B cell (primary cell): ENCODE measurements around the gene LRRC31. TPM values are rescaled to one million over a fixed set of nuclear protein-coding genes. Genes with fewer than 3 reads are reported as not detected.

ENCODE experiments used
- ATAC-seq: fragments of 200-7000 bp; cut with Tn5 transposase; one replicate; pipeline ENCODE4 v1.10.0; 2021; ENCODE audit warnings: low read depth, mild to moderate bottlenecking, moderate number of reproducible peaks, moderate library complexity
- CTCF ChIA-PET: fragments of 350-600 bp; sonication (Branson Sonifier 250); formaldehyde crosslinking; loops from one replicate; lab custom pipeline; 2021; ENCODE audit warnings: antibody characterized with exemption, inconsistent platforms; lab: Charles Lee
- POLR2A ChIA-PET: fragments of 350-600 bp; sonication (Branson Sonifier 250); formaldehyde crosslinking; loops from one replicate; lab custom pipeline; 2021; ENCODE audit warnings: antibody characterized with exemption; lab: Charles Lee
- DNase-seq: peaks from one replicate; pipeline ENCODE4 v3.0.0; 2013
- H2AFZ ChIP-seq: 2 replicates; pipeline ENCODE4 v1.6.1; 2012; ENCODE audit warnings: mild to moderate bottlenecking, low read depth, low read length; ENCODE audit not compliant: insufficient read depth, poor library complexity, severe bottlenecking
- H3K27ac ChIP-seq, 2 donors: 1 replicate in 1 of 2; 2 replicates in 1 of 2; pipeline ENCODE4 v1.5.1; 2012 to 2013; ENCODE audit warnings: low read length in 2 of 2, mild to moderate bottlenecking in 2 of 2, moderate library complexity in 1 of 2
- H3K27me3 ChIP-seq, 4 experiments: fragments of 200-600 bp in 1 of 4; sonication (generic) in 1 of 4; replicated peaks in 1 of 4; 1 replicate in 2 of 4; 2 replicates in 2 of 4; pipeline versions ENCODE4 v1.6.1 to v1.7.0; 2013 to 2016; ENCODE audit warnings: low read length in 3 of 4, mild to moderate bottlenecking in 2 of 4, mixed read lengths in 1 of 4, moderate library complexity in 1 of 4; ENCODE audit not compliant: insufficient read depth in 4 of 4, control insufficient read depth in 3 of 4; ENCODE audit errors: control extremely low read depth in 1 of 4
- H3K36me3 ChIP-seq, 2 experiments: replicated peaks in 1 of 2; 1 replicate in 1 of 2; 2 replicates in 1 of 2; pipeline versions ENCODE4 v1.6.1 to v1.7.1; 2013; ENCODE audit warnings: low read length in 1 of 2; ENCODE audit not compliant: insufficient read depth in 2 of 2, control insufficient read depth in 1 of 2; ENCODE audit errors: control extremely low read depth in 1 of 2, extremely low read depth in 1 of 2
- H3K4me1 ChIP-seq, 2 donors: fragments of 200-600 bp in 1 of 2; sonication (generic) in 1 of 2; 1 replicate in 1 of 2; 2 replicates in 1 of 2; pipeline versions ENCODE4 v1.5.1 to v1.6.1; 2013 to 2017; ENCODE audit warnings: low read length in 2 of 2; ENCODE audit not compliant: control insufficient read depth in 2 of 2, insufficient read depth in 2 of 2
- H3K4me2 ChIP-seq: replicated peaks from 2 replicates; pipeline ENCODE3; 2012; ENCODE audit warnings: mild to moderate bottlenecking, low read depth, low read length; ENCODE audit not compliant: poor library complexity, severe bottlenecking
- H3K4me3 ChIP-seq, 5 experiments: fragments of 200-600 bp in 1 of 5; sonication (generic) in 1 of 5; 1 replicate in 3 of 5; 2 replicates in 2 of 5; pipeline versions ENCODE4 v1.5.1 to v1.7.0; 2011 to 2016; ENCODE audit warnings: low read length in 4 of 5, mild to moderate bottlenecking in 4 of 5, low read depth in 2 of 5, control low read depth in 1 of 5, moderate library complexity in 1 of 5; ENCODE audit not compliant: insufficient read depth in 1 of 5; ENCODE audit errors: control extremely low read depth in 1 of 5, extremely low read depth in 1 of 5
- H3K79me2 ChIP-seq: fragments of 200-600 bp; sonication (generic); one replicate; pipeline ENCODE4 v1.6.0; 2016; ENCODE audit warnings: low read length; ENCODE audit not compliant: control insufficient read depth, insufficient read depth
- H3K9ac ChIP-seq: fragments of 200-600 bp; sonication (generic); 2 replicates; pipeline ENCODE4 v1.6.1; 2017; ENCODE audit warnings: mild to moderate bottlenecking, low read length, moderate library complexity
- H3K9me3 ChIP-seq, 3 donors: one replicate each; pipeline versions ENCODE4 v1.6.1 to v1.7.1; 2013; ENCODE audit warnings: low read length in 2 of 3; ENCODE audit not compliant: control insufficient read depth in 2 of 3, insufficient read depth in 1 of 3; ENCODE audit errors: control extremely low read depth in 1 of 3
- H4K20me1 ChIP-seq: 2 replicates; pipeline ENCODE4 v1.6.0; 2012; ENCODE audit warnings: mild to moderate bottlenecking, low read length; ENCODE audit not compliant: insufficient read depth, control insufficient read depth, poor library complexity, severe bottlenecking
- H3K27ac Mint-ChIP-seq: one replicate; pipeline ENCODE4 v1.8.0; 2021; ENCODE audit warnings: mixed read lengths
- H3K27me3 Mint-ChIP-seq: one replicate; pipeline ENCODE4 v1.8.0; 2021; ENCODE audit warnings: mixed read lengths
- H3K4me1 Mint-ChIP-seq: one replicate; pipeline ENCODE4 v1.8.0; 2021; ENCODE audit warnings: mixed read lengths
- H3K4me3 Mint-ChIP-seq: one replicate; pipeline ENCODE4 v1.8.0; 2021; ENCODE audit warnings: mixed read lengths
- H3K9me3 Mint-ChIP-seq: one replicate; pipeline ENCODE4 v1.8.0; 2022; ENCODE audit warnings: mixed read lengths; ENCODE audit not compliant: insufficient read depth
- CTCF ChIP-seq: fragments of 200-600 bp; IDR thresholded peaks from one replicate; pipeline ENCODE4 v1.8.0; 2022; ENCODE audit warnings: antibody characterized with exemption, mild to moderate bottlenecking
- EZH2 ChIP-seq: IDR thresholded peaks from 2 replicates; pipeline ENCODE4 v1.6.1; 2012; ENCODE audit warnings: borderline replicate concordance, low read depth, mild to moderate bottlenecking, moderate library complexity, low read length; ENCODE audit not compliant: insufficient read depth, poor library complexity, severe bottlenecking
- WGBS: methylation state at CpG from one replicate; pipeline ENCODE4 v1.1.5; 2013; ENCODE audit warnings: missing lambda C conversion rate; ENCODE audit not compliant: insufficient coverage; 5-methylcytosine and 5-hydroxymethylcytosine counted together
- intact Hi-C: fragments of 100-400 bp; cut with micrococcal nuclease; formaldehyde crosslinking; loops from one replicate; pipeline ENCODE4 v1.10.0; 2022
- polyA plus RNA-seq: library from polyadenylated mRNA; depleted of rRNA; stranded (reverse); fragments of >200 nt; gene quantifications from 2 replicates; pipeline ENCODE4 v1.2.3, GENCODE V29; 2012
- total RNA-seq, 2 donors: library from RNA; stranded (reverse); fragments of 120-200 nt in 1 of 2; gene quantifications; 1 replicate in 1 of 2; 2 replicates in 1 of 2; pipeline versions ENCODE4 v1.2.3 to v1.2.4, GENCODE V29; 2013 to 2022

Gene LRRC31
- total and polyA plus RNA-seq, 2 donors (not counting 1 experiment from before 2014, with no cell fraction given) = not detected

DNA sequence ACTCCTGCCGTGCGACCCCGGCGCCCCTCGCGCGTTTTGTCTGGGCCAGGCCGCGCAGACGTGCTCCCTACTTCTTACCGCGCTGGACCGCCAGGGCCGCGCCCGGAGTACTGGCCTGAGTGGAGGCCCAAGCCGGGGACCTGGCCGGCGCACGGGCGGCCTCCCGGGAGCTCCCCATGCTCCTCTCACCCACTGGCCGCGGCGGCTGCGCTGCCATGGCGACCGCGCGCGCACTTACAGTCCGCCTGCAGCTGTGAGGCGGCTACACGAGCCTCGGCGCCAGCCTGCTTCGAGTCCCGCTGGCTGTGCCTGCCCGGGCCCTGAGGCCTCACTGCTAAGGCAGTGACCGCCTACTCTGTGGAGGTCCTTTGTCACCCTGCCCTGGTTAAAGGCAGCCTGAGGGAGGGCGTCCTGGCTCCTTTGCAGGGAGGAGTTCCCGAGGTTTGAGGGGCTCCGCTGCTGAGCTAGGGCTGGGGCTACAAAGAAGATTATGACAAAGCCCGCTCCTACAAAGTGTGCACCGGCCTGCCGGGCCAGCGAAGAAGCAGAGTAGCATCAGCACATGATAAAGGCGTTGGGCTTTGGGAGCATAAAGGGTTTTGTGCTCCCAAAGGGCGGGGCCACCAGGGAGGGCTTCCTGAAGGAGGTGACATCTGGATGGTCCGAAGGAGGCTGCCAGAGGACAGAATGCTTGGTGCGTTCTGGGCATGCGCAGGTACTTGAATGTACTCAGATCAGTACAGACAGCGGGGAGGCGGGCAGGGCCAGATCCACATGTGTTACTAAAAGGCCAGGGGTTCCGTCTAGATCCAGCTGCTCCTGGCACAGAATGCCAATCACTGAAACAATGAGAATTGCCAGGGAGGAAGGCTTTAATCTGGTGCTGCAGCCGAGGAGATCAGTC, 57.2 kb downstream of the LRRC31 start, which contains the start of the genes LRRC34 and LRRIQ4:
TSS of gene LRRC34 (minus strand) at position 573 of the 904 bp plus-strand sequence. CDS start at position 217, 356 bp downstream.
TSS of gene LRRIQ4 (plus strand) at position 539 of the 904 bp plus-strand sequence. CDS start 9,052 bp downstream, outside the sequence.
- ChIA-PET CTCF (interaction anchor here (0.6 to 2.3 kb wide), 11 partner anchors 10 to 287 kb away, joined by 3 to 13 read pairs (median 4); partner anchors contain the start of genes ACTRT3 and SEC62), POLR2A (interaction anchor here (0.6 to 2.0 kb wide), 9 partner anchors 30 to 190 kb away, joined by 3 to 13 read pairs (median 5); partner anchors contain the start of genes ACTRT3, MYNN, SEC62 and TERC)
- intact Hi-C loops = loop anchor here (1.0 to 5.0 kb wide), 8 partner anchors 24 to 225 kb away; partner anchors contain the start of genes GPR160, MYNN, SEC62 and TERC
- peak within 1 kb of the TSS; percentile 46 to 77 for H3K27ac ChIP-seq
- peaks cover 19 to 28% of the 10 kb centered on the region in 2 donors for H3K4me1 ChIP-seq
- peak; percentile 80 for DNase-seq
- WGBS = 2% methylated on average over 55 of the region's 56 CpGs
- Mint-ChIP-seq H3K9me3 (no peaks in the 10 kb centered on the region), H3K27me3 (no peaks in the 10 kb centered on the region), H3K27ac (peak within 1 kb of the TSS; percentile 93), H3K4me1 (peaks cover 34% of the 10 kb centered on the region), H3K4me3 (peak within 1 kb of the TSS; percentile 87)
- peaks cover 0 to 6% (median 6%) of the 10 kb centered on the region in 3 donors for H3K9me3 ChIP-seq
- no peaks in the 10 kb centered on the region for H3K79me2 ChIP-seq
- H3K9ac ChIP-seq = peak within 1 kb of the TSS; percentile 66
- no peaks in the 10 kb centered on the region for H3K27me3 ChIP-seq
- H3K4me3 ChIP-seq = peak within 1 kb of the TSS; percentile 66 to 79 (median 69)
- H3K36me3 ChIP-seq = no peaks in the 10 kb centered on the region
- H4K20me1 ChIP-seq = no peaks in the 10 kb centered on the region
- TF ChIP-seq CTCF (no peak), EZH2 (no peak)
- peak; percentile 60 for ATAC-seq
- H3K4me2 ChIP-seq = peak within 1 kb of the TSS; percentile 82
- H2AFZ ChIP-seq = peak within 1 kb of the TSS; percentile 91
